Suprapubic skin (tissue), 4 donors: ENCODE measurements around the gene ZNF496. TPM values are rescaled to one million over a fixed set of nuclear protein-coding genes. Genes with fewer than 3 reads are reported as not detected.

Source experiments
- DNase-seq, 2 donors: peaks; one replicate each; pipeline ENCODE4 v3.0.0-alpha.2; 2019; ENCODE audit warnings: low spot score in 2 of 2
- H3K27ac ChIP-seq: fragments of 200-600 bp; sonication (generic); one replicate; pipeline ENCODE4 v1.5.1; 2019
- H3K27me3 ChIP-seq: fragments of 200-600 bp; sonication (generic); one replicate; pipeline ENCODE4 v1.5.1; 2019
- H3K36me3 ChIP-seq: fragments of 200-600 bp; sonication (generic); one replicate; pipeline ENCODE4 v1.5.1; 2019
- H3K4me1 ChIP-seq: fragments of 200-600 bp; sonication (generic); one replicate; pipeline ENCODE4 v1.5.1; 2019
- H3K4me3 ChIP-seq: fragments of 200-600 bp; sonication (generic); one replicate; pipeline ENCODE4 v1.5.1; 2019; ENCODE audit warnings: mild to moderate bottlenecking
- H3K9me3 ChIP-seq: fragments of 200-600 bp; sonication (generic); one replicate; pipeline ENCODE4 v1.5.1; 2019
- CTCF ChIP-seq, 2 donors: fragments of 200-600 bp in 1 of 2; fragments of 450-650 bp in 1 of 2; sonication (generic) in 1 of 2; IDR thresholded peaks; one replicate each; pipeline ENCODE4 v1.5.1; 2016 to 2019; ENCODE audit warnings: antibody characterized with exemption in 2 of 2, mild to moderate bottlenecking in 1 of 2, moderate library complexity in 1 of 2
- EP300 ChIP-seq: sonication (generic); formaldehyde crosslinking; IDR thresholded peaks from one replicate; pipeline ENCODE4 v1.6.1; 2017; ENCODE audit warnings: antibody characterized with exemption
- POLR2A ChIP-seq, 2 donors: fragments of 450-650 bp; IDR thresholded peaks; one replicate each; pipeline ENCODE4 v1.6.1; 2017; ENCODE audit warnings: antibody characterized with exemption in 2 of 2, mild to moderate bottlenecking in 2 of 2, moderate library complexity in 2 of 2
- POLR2AphosphoS5 ChIP-seq, 3 donors: sonication (generic); formaldehyde crosslinking; IDR thresholded peaks; one replicate each; pipeline ENCODE4 v1.6.1; 2017; ENCODE audit warnings: antibody characterized with exemption in 3 of 3
- WGBS: methylation state at CpG from one replicate; pipeline ENCODE4 v1.1.5; 2018; 5-methylcytosine and 5-hydroxymethylcytosine counted together
- total RNA-seq, 4 donors: library from RNA; depleted of rRNA; stranded (reverse); fragments of >200 nt; gene quantifications; one replicate each; pipeline ENCODE4 v1.1.0, GENCODE V29; 2016

ZNF496 gene
- total RNA-seq, 4 donors from 2014 or later: 17.5 to 45.7 (median 21.2) TPM

GRCh38 chr1:247360991-247361731 lies 29.5 kb upstream of the ZNF496 start:
- no peaks in the 10 kb centered on the region for H3K9me3 ChIP-seq
- H3K27ac ChIP-seq: peak overlapping the region; percentile 69
- peaks cover 7% of the 10 kb centered on the region for H3K4me1 ChIP-seq
- no peak for DNase-seq
- no peak overlapping the region for H3K4me3 ChIP-seq
- no peaks in the 10 kb centered on the region for H3K36me3 ChIP-seq
- WGBS: 29% methylated on average over 11 of the region's 11 CpGs
- H3K27me3 ChIP-seq: no peaks in the 10 kb centered on the region
- no peak for TF ChIP-seq POLR2A (IDR thresholded peaks at IDR 0.05)
- TF ChIP-seq POLR2AphosphoS5 (IDR thresholded peaks at IDR 0.05): no peak
- no peak for TF ChIP-seq EP300
- no peak for TF ChIP-seq CTCF (IDR thresholded peaks at IDR 0.05)

GRCh38 chr1:247360116-247360898 lies 28.6 kb upstream of the ZNF496 start:
- Histone ChIP-seq H3K27me3 (no peaks in the 10 kb centered on the region), H3K4me3 (peak overlapping the region; percentile 12), H3K9me3 (no peaks in the 10 kb centered on the region), H3K4me1 (peaks cover 7% of the 10 kb centered on the region), H3K27ac (peak overlapping the region; percentile 69), H3K36me3 (no peaks in the 10 kb centered on the region)
- WGBS: 62% methylated on average over 13 of the region's 13 CpGs
- TF ChIP-seq CTCF (IDR thresholded peaks at IDR 0.05) (no peak), POLR2A (IDR thresholded peaks at IDR 0.05) (peak in 1 of 2 donors; percentile 26), EP300 (no peak), POLR2AphosphoS5 (IDR thresholded peaks at IDR 0.05) (no peak)
- DNase-seq: no peak

GRCh38 chr1:247359559-247359958 lies 27.9 kb upstream of the ZNF496 start:
- H3K27me3 ChIP-seq: no peaks in the 10 kb centered on the region
- no peak for TF ChIP-seq EP300
- TF ChIP-seq CTCF (IDR thresholded peaks at IDR 0.05): no peak
- no peak overlapping the region for H3K4me3 ChIP-seq
- DNase-seq: no peak
- no peaks in the 10 kb centered on the region for H3K9me3 ChIP-seq
- 92% methylated on average over 6 of the region's 6 CpGs for WGBS
- no peaks in the 10 kb centered on the region for H3K36me3 ChIP-seq
- H3K27ac ChIP-seq: no peak overlapping the region
- peaks cover 7% of the 10 kb centered on the region for H3K4me1 ChIP-seq

GRCh38 chr1:247358920-247359319 lies 27.3 kb upstream of the ZNF496 start:
- Histone ChIP-seq H3K4me1 (peaks cover 7% of the 10 kb centered on the region), H3K27me3 (no peaks in the 10 kb centered on the region), H3K36me3 (no peaks in the 10 kb centered on the region), H3K9me3 (no peaks in the 10 kb centered on the region), H3K27ac (no peak overlapping the region), H3K4me3 (no peak overlapping the region)
- WGBS: 86% methylated on average over 5 of the region's 5 CpGs
- TF ChIP-seq POLR2A (IDR thresholded peaks at IDR 0.05) (no peak), CTCF (IDR thresholded peaks at IDR 0.05) (no peak), POLR2AphosphoS5 (IDR thresholded peaks at IDR 0.05) (no peak), EP300 (no peak)
- DNase-seq: no peak

- no peak for DNase-seq
- Histone ChIP-seq H3K27ac (no peak overlapping the region), H3K4me1 (peaks cover 7% of the 10 kb centered on the region)
These were observed 26.1 kb upstream of the ZNF496 start for GRCh38 chr1:247357781-247358211.

More at GRCh38 chr1:247357781-247358211, 26.1 kb upstream of the ZNF496 start:
- no peaks in the 10 kb centered on the region for H3K9me3 ChIP-seq
- no peaks in the 10 kb centered on the region for H3K27me3 ChIP-seq
- WGBS: 46% methylated on average over 6 of the region's 6 CpGs
- H3K4me3 ChIP-seq: no peak overlapping the region
- TF ChIP-seq POLR2AphosphoS5 (IDR thresholded peaks at IDR 0.05): no peak
- no peak for TF ChIP-seq CTCF (IDR thresholded peaks at IDR 0.05)
- no peak for TF ChIP-seq EP300
- no peak for TF ChIP-seq POLR2A (IDR thresholded peaks at IDR 0.05)
- no peaks in the 10 kb centered on the region for H3K36me3 ChIP-seq
